ENCODE results near the gene GDPD5. TPM values are rescaled to one million over a fixed set of nuclear protein-coding genes. Genes with fewer than 3 reads are reported as not detected.

The GDPD5 gene
- total and polyA plus RNA-seq, 9 of the 15 experiments (the other 6 are each of a cell fraction or from before 2014, with no cell fraction given) = 0.32 to 27.3 (median 8.0) TPM

GRCh38 chr11:75480185-75481175, 45.3 kb downstream of the GDPD5 start (continued):
- TF ChIP-seq ZBTB12 (CRISPR knock-in tag; IDR thresholded peaks at IDR 0.05) (no peak), MTA3 (IDR thresholded peaks at IDR 0.05; ENCODE audit: borderline replicate concordance) (no peak), NR2C2 (CRISPR knock-in tag; IDR thresholded peaks at IDR 0.05) (no peak), NR2C2 (tag; IDR thresholded peaks at IDR 0.05) (peak; percentile 85), SMAD2 (IDR thresholded peaks at IDR 0.05; ENCODE audit: low read depth, low read length) (no peak), HLTF (IDR thresholded peaks at IDR 0.05) (no peak), NFIC (IDR thresholded peaks at IDR 0.05) (peak; percentile 36), FOXJ3 (CRISPR knock-in tag; IDR thresholded peaks at IDR 0.05) (no peak), GATAD2B (IDR thresholded peaks at IDR 0.05; ENCODE audit: borderline replicate concordance) (no peak), RBM25 (IDR thresholded peaks at IDR 0.05; ENCODE audit: low read depth, low read length, severe bottlenecking) (peak; percentile 98), BRD9 (IDR thresholded peaks at IDR 0.05; ENCODE audit: low read depth, partially characterized antibody) (peak; percentile 93), PBX2 (CRISPR knock-in tag; IDR thresholded peaks at IDR 0.05; ENCODE audit: low read depth) (no peak), PBX2 (tag; conservative IDR thresholded peaks at IDR 0.05; ENCODE audit: low read depth) (peak; percentile 47), CHD4 (IDR thresholded peaks at IDR 0.05; ENCODE audit: insufficient read depth, insufficient replicate concordance, low read depth, low read length, poor library complexity, severe bottlenecking) (no peak), CHCHD3 (CRISPR knock-in tag; IDR thresholded peaks at IDR 0.05) (no peak), NR2C1 (IDR thresholded peaks at IDR 0.05) (no peak; the same call in 1 of the 2 replicates), NR2C1 (tag; IDR thresholded peaks at IDR 0.05) (peak; percentile 64), TFAP4 (CRISPR knock-in tag; IDR thresholded peaks at IDR 0.05; ENCODE audit: borderline replicate concordance) (peak; percentile 78), PTBP1 (IDR thresholded peaks at IDR 0.05; ENCODE audit: low read depth, low read length) (0 out of 2 replicates have a peak, but pooled peaks have one; percentile 53), ZSCAN32 (CRISPR knock-in tag; IDR thresholded peaks at IDR 0.05) (no peak), KLF6 (CRISPR knock-in tag; IDR thresholded peaks at IDR 0.05; ENCODE audit: borderline replicate concordance) (0 out of 2 replicates have a peak, but pooled peaks have one; percentile 21), SREBF2 (CRISPR knock-in tag; IDR thresholded peaks at IDR 0.05) (no peak), FOXM1 (IDR thresholded peaks at IDR 0.05; ENCODE audit: low read depth) (peak; percentile 63), FOXM1 (CRISPR knock-in tag; IDR thresholded peaks at IDR 0.05; ENCODE audit: low read depth) (no peak), TRIM28 (IDR thresholded peaks at IDR 0.05) (peak; percentile 84), KLF10 (CRISPR knock-in tag; IDR thresholded peaks at IDR 0.05) (no peak)
